GM12878 (cell line): ENCODE data around the gene LPA. TPM values are rescaled to one million over a fixed set of nuclear protein-coding genes. Genes with fewer than 3 reads are reported as not detected.

Source experiments
- ATAC-seq: fragments of 200-7000 bp; cut with Tn5 transposase; 3 replicates; pipeline ENCODE4 v1.9.1; 2020; ENCODE audit warnings: mild to moderate bottlenecking, moderate library complexity
- BruUV-seq: library from RNA; stranded (reverse); fragments of 400-500 nt; replicated peaks from 2 replicates; lab custom pipeline; 2021; lab: Mats Ljungman, UMichigan
- CTCF ChIA-PET: fragments of 300-600 bp; sonication (Branson Sonifier 250); formaldehyde crosslinking; extraction: SDS; loops from one replicate; lab custom pipeline; 2021; ENCODE audit warnings: inconsistent platforms; lab: Yijun Ruan, JAX
- POLR2A ChIA-PET: fragments of 350-600 bp; formaldehyde crosslinking; extraction: SDS; loops from one replicate; lab custom pipeline; 2021; ENCODE audit warnings: inconsistent platforms; lab: Charles Lee
- RAD21 ChIA-PET: fragments of 300-600 bp; sonication (Branson Sonifier 250); formaldehyde crosslinking; loops from one replicate; lab custom pipeline; 2023; ENCODE audit warnings: antibody characterized with exemption; ENCODE audit not compliant: unreplicated experiment; lab: Charles Lee
- SMC1A ChIA-PET: fragments of 300-600 bp; sonication (Branson Sonifier 250); formaldehyde crosslinking; loops from one replicate; lab custom pipeline; 2023; ENCODE audit not compliant: unreplicated experiment, uncharacterized antibody; lab: Charles Lee
- DNase-seq: peaks from one replicate; pipeline ENCODE4 v3.0.0-alpha.2; 2011; ENCODE audit warnings: low read depth, low spot score
- FAIRE-seq: peaks from 3 replicates; lab custom pipeline; 2011; peaks lifted over from hg19 to GRCh38; lab: Jason Lieb, UNC
- H2AFZ ChIP-seq: 2 replicates; pipeline ENCODE4 v1.6.0; 2011; ENCODE audit warnings: low read depth, low read length, control low read depth; ENCODE audit not compliant: control insufficient read depth
- H3K27ac ChIP-seq: 2 replicates; pipeline ENCODE4 v1.5.1; 2011; ENCODE audit warnings: control low read depth; ENCODE audit not compliant: control insufficient read depth, insufficient read depth
- H3K27me3 ChIP-seq, 2 experiments: replicated peaks in 1 of 2; 2 replicates each; pipeline versions ENCODE4 v1.6.0 to v1.6.1; 2011; ENCODE audit warnings: low read length in 1 of 2; ENCODE audit not compliant: control insufficient read depth in 2 of 2, insufficient read depth in 2 of 2
- H3K36me3 ChIP-seq, 2 experiments: 2 replicates each; pipeline ENCODE4 v1.5.1; 2011; ENCODE audit warnings: low read length in 1 of 2; ENCODE audit not compliant: control insufficient read depth in 2 of 2, insufficient read depth in 2 of 2
- H3K4me1 ChIP-seq: 2 replicates; pipeline ENCODE4 v1.6.1; 2011; ENCODE audit warnings: mild to moderate bottlenecking, low read length, moderate library complexity, mixed read lengths; ENCODE audit not compliant: control insufficient read depth, insufficient read depth
- H3K4me2 ChIP-seq: 2 replicates; pipeline ENCODE4 v1.6.0; 2011; ENCODE audit warnings: control low read depth; ENCODE audit not compliant: control insufficient read depth, insufficient read depth
- H3K4me3 ChIP-seq: fragments of 200-600 bp; sonication (generic); 2 replicates; pipeline ENCODE4 v1.5.1; 2016
- H3K79me2 ChIP-seq: 2 replicates; pipeline ENCODE4 v1.6.0; 2011; ENCODE audit warnings: low read length; ENCODE audit not compliant: control insufficient read depth, insufficient read depth
- H3K9ac ChIP-seq: 2 replicates; pipeline ENCODE4 v1.8.0; 2011; ENCODE audit warnings: low read length, control low read depth, mixed read lengths; ENCODE audit not compliant: control insufficient read depth, insufficient read depth
- H3K9me3 ChIP-seq: replicated peaks from 3 replicates; pipeline ENCODE4 v1.5.1; 2011; ENCODE audit warnings: mild to moderate bottlenecking, low read length; ENCODE audit not compliant: control insufficient read depth, insufficient read depth
- H4K20me1 ChIP-seq: 2 replicates; pipeline ENCODE4 v1.6.0; 2011; ENCODE audit not compliant: control insufficient read depth, insufficient read depth
- ATF7 ChIP-seq: fragments of 450-650 bp; IDR thresholded peaks from 2 replicates; pipeline ENCODE4 v1.6.1; 2016; ENCODE audit warnings: low read depth, mild to moderate bottlenecking
- KLF5 ChIP-seq: fragments of 450-650 bp; IDR thresholded peaks from 2 replicates; pipeline ENCODE4 v1.6.1; 2014; ENCODE audit warnings: mild to moderate bottlenecking; ENCODE audit not compliant: partially characterized antibody
- PAX5 ChIP-seq: IDR thresholded peaks from 2 replicates; pipeline ENCODE4 v1.6.1; 2011; ENCODE audit warnings: low read depth, low read length, borderline replicate concordance
- WGBS: methylation state at CpG from one replicate; pipeline ENCODE4 v1.1.6; 2016; ENCODE audit warnings: low lambda C conversion rate; ENCODE audit not compliant: insufficient replicate concordance, insufficient coverage; ENCODE audit errors: missing lambda C conversion rate; 5-methylcytosine and 5-hydroxymethylcytosine counted together
- in situ Hi-C: fragments of 300-500 bp; cut with MboI; formaldehyde crosslinking; loops from 9 replicates; pipeline ENCODE4 v1.14.3; 2018; ENCODE audit warnings: mixed read lengths
- intact Hi-C: fragments of 100-400 bp; cut with micrococcal nuclease; formaldehyde crosslinking; loops from one replicate; pipeline ENCODE4 v1.14.2; 2022; ENCODE audit not compliant: unreplicated experiment
- polyA plus RNA-seq, 11 experiments: library from polyadenylated mRNA; depleted of rRNA in 4 of 11; unstranded in 6 of 11; stranded (reverse) in 5 of 11; fragments of >200 nt; fragmentation: Nextera tagmentation in 4 of 11; fragmentation: Illumina TruSeq in 1 of 11; extraction: Ambion mirVana in 4 of 11; extraction: Trizol in 1 of 11; gene quantifications; 1 replicate in 1 of 11; 2 replicates in 10 of 11; pipeline versions ENCODE4 v1.2.1 to v1.2.3, GENCODE V29; 2011 to 2016; ENCODE audit warnings: inconsistent platforms in 2 of 11, missing spikeins in 2 of 11, low read depth in 1 of 11
- total RNA-seq, 4 experiments: library from RNA; depleted of rRNA in 3 of 4; stranded (reverse); fragments of >200 nt in 3 of 4; fragmentation: Illumina TruSeq in 1 of 4; extraction: Trizol in 1 of 4; gene quantifications; 2 replicates each; pipeline versions ENCODE4 v1.2.1 to v1.2.3, GENCODE V29; 2013 to 2021
- TF ChIP-seq, protein P1 (sequence below): fragments of 450-650 bp; IDR thresholded peaks from 2 replicates; pipeline ENCODE4 v1.6.1; 2016; ENCODE audit warnings: mild to moderate bottlenecking
- TF ChIP-seq, protein P2 (sequence below): fragments of 450-650 bp; IDR thresholded peaks from 2 replicates; pipeline ENCODE4 v1.6.1; 2018; ENCODE audit warnings: borderline replicate concordance, mild to moderate bottlenecking; ENCODE audit not compliant: partially characterized antibody
- TF ChIP-seq, protein P3 (sequence below): fragments of 450-650 bp; IDR thresholded peaks from 2 replicates; pipeline ENCODE4 v1.6.1; 2016; ENCODE audit warnings: mild to moderate bottlenecking, moderate library complexity, borderline replicate concordance

Gene LPA
- total and polyA plus RNA-seq, 10 of the 15 experiments (the other 5 are each of a cell fraction or from before 2014, with no cell fraction given) = 0.03 to 2.8 (median 0.57) TPM

DNA sequence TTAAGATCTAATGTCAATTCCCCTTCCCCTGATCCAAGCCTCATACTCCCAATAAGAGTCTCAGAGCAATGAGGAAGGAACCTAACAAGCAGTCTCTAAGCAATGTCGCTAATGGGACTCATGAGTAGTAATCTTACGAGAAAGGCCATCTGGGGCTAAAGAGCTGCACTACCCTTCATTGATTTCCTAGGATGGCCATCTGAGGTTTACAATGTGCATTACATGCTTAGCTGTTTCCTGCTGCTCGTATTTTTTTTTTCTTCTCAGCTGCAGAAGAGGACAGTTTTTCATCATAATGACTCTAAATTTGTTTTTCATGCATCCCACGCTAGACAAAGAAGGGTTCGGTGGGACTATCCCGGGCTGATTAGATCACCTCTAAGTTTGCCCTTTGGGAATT, 119.3 kb downstream of the LPA start (continued):
- TF ChIP-seq KLF5 = no peak
- TF ChIP-seq ATF7 = no peak
- TF ChIP-seq, protein P1, sequence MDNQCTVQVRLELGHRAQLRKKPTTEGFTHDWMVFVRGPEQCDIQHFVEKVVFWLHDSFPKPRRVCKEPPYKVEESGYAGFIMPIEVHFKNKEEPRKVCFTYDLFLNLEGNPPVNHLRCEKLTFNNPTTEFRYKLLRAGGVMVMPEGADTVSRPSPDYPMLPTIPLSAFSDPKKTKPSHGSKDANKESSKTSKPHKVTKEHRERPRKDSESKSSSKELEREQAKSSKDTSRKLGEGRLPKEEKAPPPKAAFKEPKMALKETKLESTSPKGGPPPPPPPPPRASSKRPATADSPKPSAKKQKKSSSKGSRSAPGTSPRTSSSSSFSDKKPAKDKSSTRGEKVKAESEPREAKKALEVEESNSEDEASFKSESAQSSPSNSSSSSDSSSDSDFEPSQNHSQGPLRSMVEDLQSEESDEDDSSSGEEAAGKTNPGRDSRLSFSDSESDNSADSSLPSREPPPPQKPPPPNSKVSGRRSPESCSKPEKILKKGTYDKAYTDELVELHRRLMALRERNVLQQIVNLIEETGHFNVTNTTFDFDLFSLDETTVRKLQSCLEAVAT = no peak
- TF ChIP-seq, all 136 proteins: peak for 0

DNA sequence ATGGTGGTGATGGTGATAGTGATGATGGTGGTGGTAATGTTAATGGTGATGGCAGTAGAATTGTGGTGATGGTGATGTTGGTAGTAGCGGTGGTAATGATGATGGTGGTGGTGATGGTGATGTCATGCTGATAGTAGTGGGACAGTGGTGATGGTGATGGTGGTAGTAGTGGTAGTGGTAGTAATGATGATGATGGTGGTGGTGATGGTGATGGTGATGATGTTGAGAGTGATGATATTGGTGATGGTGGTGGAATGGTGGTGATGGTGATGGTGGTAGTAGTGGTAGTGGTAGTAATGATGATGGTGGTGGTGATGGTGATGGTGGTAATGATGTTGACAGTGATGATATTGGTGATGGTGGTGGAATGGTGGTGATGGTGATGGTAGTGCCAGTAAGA, 128.8 kb downstream of the LPA start:
- in situ Hi-C loops = loop anchor here (5.0 kb wide), 1 partner anchor 78 kb away; no protein-coding TSS in a partner anchor
- no peak for ATAC-seq
- no TSS peak for BruUV-seq

More for the DNA sequence above, 128.8 kb downstream of the LPA start:
- intact Hi-C loops = loop anchor here (1.0 kb wide), 2 partner anchors 73 to 79 kb away; no protein-coding TSS in a partner anchor
- Histone ChIP-seq H3K27ac (no peak overlapping the region), H3K4me3 (no peak overlapping the region), H3K4me2 (no peak overlapping the region), H3K9me3 (no peaks in the 10 kb centered on the region), H3K36me3 (no peaks in the 10 kb centered on the region), H3K27me3 (no peaks in the 10 kb centered on the region; a peak in 1 of 4 replicates), H3K9ac (no peak overlapping the region), H3K4me1 (no peaks in the 10 kb centered on the region), H3K79me2 (no peaks in the 10 kb centered on the region), H4K20me1 (no peaks in the 10 kb centered on the region), H2AFZ (no peak overlapping the region)
- POLR2A ChIA-PET = no interaction called here
- no peak for DNase-seq
- FAIRE-seq = peak; percentile 72
- no peak for TF ChIP-seq PAX5
- TF ChIP-seq, protein P2, sequence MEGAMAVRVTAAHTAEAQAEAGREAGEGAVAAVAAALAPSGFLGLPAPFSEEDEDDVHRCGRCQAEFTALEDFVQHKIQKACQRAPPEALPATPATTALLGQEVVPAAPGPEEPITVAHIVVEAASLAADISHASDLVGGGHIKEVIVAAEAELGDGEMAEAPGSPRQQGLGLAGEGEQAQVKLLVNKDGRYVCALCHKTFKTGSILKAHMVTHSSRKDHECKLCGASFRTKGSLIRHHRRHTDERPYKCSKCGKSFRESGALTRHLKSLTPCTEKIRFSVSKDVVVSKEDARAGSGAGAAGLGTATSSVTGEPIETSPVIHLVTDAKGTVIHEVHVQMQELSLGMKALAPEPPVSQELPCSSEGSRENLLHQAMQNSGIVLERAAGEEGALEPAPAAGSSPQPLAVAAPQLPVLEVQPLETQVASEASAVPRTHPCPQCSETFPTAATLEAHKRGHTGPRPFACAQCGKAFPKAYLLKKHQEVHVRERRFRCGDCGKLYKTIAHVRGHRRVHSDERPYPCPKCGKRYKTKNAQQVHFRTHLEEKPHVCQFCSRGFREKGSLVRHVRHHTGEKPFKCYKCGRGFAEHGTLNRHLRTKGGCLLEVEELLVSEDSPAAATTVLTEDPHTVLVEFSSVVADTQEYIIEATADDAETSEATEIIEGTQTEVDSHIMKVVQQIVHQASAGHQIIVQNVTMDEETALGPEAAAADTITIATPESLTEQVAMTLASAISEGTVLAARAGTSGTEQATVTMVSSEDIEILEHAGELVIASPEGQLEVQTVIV = peak; percentile 23
- TF ChIP-seq, protein P3, sequence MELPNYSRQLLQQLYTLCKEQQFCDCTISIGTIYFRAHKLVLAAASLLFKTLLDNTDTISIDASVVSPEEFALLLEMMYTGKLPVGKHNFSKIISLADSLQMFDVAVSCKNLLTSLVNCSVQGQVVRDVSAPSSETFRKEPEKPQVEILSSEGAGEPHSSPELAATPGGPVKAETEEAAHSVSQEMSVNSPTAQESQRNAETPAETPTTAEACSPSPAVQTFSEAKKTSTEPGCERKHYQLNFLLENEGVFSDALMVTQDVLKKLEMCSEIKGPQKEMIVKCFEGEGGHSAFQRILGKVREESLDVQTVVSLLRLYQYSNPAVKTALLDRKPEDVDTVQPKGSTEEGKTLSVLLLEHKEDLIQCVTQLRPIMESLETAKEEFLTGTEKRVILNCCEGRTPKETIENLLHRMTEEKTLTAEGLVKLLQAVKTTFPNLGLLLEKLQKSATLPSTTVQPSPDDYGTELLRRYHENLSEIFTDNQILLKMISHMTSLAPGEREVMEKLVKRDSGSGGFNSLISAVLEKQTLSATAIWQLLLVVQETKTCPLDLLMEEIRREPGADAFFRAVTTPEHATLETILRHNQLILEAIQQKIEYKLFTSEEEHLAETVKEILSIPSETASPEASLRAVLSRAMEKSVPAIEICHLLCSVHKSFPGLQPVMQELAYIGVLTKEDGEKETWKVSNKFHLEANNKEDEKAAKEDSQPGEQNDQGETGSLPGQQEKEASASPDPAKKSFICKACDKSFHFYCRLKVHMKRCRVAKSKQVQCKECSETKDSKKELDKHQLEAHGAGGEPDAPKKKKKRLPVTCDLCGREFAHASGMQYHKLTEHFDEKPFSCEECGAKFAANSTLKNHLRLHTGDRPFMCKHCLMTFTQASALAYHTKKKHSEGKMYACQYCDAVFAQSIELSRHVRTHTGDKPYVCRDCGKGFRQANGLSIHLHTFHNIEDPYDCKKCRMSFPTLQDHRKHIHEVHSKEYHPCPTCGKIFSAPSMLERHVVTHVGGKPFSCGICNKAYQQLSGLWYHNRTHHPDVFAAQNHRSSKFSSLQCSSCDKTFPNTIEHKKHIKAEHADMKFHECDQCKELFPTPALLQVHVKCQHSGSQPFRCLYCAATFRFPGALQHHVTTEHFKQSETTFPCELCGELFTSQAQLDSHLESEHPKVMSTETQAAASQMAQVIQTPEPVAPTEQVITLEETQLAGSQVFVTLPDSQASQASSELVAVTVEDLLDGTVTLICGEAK = no peak
- SMC1A ChIA-PET = no interaction called here
- RAD21 ChIA-PET = no interaction called here
- CTCF ChIA-PET = interaction anchor here (1.2 to 3.1 kb wide), 2 partner anchors 14 to 15 kb away, joined by 3 to 69 read pairs; no protein-coding TSS in a partner anchor
- WGBS = 0% methylated on average over 1 of the region's 1 CpG
